Activated CD8-positive, alpha-beta memory T cell treated with anti-CD3 and anti-CD28 coated beads, Interleukin-2, amount 50 U/mL, for 48 hours (primary cell): ENCODE measurements around the gene PTGS2.
"Not testable (repeated sequence)": the region's sequence is repeated elsewhere in the genome, so short reads cannot be mapped to it uniquely, and the experiment has no call there.

Experiments used
- DNase-seq: peaks from one replicate; pipeline ENCODE4 v3.0.0-alpha.2; 2020

Gene PTGS2

DNA sequence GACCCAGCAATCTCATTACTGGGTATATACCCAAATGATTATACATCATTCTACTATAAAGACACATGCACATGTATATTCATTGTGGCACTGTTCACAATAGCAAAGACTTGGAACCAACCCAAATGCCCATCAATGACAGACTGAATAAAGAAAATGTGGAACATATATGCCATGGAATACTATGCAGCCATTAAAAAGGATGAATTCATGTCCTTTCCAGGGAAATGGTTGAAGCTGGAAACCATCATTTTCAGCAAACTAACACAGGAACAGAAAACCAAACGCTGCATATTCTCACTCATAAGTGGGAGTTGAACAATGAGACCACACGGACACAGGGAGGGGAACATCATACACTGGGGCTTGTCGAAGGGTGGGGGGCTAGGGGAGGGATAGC, 10.4 kb downstream of the PTGS2 start:
- not testable (repeated sequence) for DNase-seq

DNA sequence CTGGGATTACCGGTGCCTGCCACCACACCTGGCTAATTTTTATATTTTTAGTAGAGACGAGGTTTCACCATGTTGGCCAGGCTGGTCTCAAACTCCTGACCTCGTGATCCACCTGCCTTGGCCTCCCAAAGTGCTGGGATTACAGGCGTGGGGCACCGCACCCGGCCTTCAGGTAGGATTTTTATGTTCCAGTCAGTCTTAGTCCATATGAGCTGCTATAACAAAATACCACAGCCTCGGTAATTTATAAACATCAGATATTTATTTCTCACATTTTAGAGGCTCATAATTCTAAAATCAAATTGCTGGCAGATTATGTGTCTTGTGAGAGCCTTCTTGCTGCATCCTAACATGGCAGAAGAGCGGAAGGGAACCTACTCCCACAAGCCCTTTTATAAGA, 16.0 kb downstream of the PTGS2 start:
- DNase-seq: not testable (repeated sequence)

DNA sequence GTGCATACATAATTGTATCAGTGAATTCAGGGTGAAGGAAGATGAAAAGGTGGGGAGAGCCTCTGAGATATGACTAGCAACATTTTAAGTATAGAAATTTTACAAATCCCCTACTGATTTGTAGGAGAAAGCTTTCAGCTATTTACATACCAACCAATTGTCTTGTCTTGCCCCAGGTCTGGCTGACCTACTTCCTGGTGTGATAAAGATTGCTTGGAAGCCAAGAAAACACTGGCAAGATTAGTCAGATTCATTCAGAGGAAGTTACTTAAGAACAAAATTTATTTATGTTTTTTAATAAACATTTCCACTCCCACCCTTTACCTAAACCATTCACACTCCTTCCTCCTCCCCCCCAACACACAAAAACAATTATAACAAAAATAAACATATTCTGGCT, 17.5 kb downstream of the PTGS2 start:
- DNase-seq: no peak

DNA sequence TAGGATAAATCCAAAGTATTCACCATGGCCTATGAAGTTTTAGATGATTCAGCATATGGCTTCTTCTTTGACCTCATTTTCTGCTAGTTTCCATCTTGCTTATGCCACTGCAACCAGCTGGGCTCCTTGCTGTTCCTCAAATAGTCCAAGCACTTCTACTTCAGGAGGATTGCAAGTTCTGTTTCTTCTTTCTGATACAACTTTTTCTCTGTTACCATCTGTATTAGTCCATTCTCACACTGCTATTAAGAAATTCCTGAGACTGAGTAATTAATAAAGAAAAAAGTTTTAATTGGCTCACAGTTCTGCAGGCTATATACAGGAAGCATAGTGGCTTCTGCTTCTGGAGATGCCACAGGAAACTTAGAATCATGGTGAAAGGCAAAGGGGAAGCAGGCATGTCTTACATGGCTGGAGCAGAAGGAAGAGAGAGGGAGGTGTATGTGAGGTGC, 20.3 kb downstream of the PTGS2 start:
- no peak for DNase-seq

DNA sequence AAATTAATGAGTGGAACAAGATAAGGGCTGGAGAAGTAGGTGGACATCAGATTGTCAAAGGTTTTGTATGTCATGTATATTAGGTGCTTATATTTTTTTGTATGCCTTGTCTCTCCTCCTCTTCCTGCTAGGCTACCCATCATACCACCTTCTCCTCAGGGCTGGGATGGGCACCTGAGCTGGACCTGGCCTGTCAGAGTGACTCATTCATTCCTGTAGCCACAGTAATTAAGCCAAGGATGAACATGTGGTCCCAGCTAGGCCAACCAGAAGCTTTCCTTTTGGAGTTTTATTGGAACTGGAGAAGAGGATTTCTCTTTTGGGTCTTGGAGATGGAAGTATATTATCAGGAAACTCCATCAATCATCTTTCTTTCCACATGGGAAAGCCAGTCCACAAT, 21.2 kb downstream of the PTGS2 start:
- no peak for DNase-seq

DNA sequence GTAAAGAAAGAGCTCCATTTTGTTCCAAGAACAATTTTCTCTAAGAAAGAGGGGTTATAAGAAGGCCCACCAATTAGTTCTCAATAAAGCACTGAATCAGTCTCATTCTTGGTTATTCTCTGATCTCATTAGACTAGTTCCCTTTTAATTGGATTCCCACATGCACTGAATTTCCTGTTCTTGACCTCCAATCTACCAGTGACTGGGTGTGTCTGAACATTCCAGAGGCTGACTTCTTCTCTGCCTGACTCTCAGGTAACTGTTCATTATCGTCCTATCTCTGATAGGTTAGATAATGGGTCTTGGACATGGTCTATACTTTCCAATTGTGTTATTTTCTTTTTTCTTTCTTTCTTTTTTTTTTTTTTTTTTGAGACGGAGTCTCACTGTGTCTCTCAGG, 22.7 kb downstream of the PTGS2 start:
- DNase-seq: no peak

DNA sequence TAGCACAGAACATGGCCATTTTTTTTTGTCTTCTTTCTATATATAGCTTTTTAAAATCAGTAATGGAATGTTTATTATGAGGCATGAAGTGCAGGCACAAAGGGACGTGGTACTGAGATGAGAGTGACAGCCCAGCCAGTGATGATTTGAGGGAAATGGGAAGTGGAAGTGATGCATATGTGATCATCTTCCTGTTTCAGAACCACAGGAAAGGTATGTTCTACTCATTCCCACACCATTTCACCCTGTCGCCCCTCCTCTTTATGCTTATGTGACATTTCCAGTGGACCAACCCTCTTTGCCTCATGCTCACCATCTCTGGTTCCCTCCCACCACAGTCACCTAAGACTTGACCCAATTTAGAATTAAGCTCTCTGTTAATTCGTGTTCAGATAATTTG, 24.3 kb downstream of the PTGS2 start:
- DNase-seq: no peak

DNA sequence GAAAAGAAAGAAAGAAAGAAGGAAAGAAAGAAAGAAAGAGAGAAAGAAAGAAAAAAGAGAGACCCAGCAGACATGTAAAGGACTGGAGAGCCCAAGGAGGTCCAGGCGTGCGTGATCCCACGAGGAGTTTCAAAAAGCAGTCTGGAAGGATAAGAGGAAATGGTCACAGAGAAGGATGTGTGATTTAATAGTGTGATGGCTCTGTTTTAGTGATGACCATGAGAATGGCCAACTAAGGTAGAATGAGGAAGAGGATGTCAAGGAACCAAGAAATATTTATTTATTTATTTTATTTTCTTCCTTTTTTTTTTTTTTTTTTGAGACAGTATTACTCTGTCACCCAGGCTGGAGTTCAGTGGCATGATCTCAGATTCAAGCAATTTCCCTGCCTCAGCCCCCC, 25.5 kb downstream of the PTGS2 start:
- DNase-seq: no peak

DNA sequence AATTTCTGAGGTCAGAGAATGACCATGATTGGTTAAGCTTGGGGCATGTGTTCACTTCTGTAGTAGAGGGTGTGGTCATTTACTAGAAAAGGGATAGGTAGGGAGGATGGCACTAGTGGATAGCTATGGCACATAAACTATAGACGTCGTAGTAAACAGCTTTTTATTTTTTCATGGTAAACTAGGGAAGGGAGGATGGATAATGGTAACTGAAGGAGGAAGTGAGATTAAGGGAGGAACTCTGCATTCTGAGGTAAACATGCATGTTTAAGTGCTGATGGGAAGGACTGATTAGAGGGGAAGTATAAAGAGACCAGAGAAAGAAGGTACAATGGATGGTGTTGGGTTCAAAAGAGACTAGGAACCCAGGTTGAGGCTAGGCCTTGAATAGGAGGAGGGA, 26.9 kb downstream of the PTGS2 start:
- DNase-seq: no peak

DNA sequence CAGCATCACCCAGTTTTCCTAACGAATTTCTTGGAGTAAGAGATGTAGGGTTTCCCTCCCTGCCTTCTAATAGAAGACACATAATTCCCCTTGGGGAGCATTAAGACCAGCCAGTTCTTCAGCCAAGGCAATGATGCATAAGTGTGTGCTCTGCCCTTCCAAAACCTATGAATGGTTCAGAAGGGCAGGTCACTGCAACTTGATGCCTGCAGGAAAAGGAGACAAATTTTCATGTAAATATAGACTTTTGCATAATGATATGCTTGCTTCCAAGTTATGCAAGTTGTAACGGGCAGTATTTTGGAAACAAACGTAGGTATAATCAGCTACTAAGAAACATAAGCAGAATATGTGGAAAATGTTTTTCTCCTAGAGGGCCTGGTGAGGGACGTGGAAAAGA, 31.6 kb downstream of the PTGS2 start:
- DNase-seq: no peak

DNA sequence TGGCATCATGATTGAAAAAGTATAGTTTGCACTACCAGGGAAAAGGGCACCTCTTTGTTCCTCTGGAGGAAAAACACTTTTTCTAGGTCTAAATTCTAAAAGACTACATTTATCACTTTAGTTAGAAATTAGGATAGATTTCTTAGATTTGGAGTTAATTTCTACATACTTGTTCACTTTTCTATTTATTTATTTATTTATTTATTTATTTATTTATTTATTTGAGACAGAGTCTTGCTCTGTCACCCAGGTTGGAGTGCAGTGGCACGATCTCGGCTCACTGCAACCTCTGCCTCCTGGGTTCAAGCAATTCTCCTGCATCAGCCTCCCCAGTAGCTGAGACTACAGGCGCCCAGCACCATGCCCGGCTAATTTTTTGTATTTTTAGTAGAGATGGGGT, 32.2 kb downstream of the PTGS2 start:
- DNase-seq: not testable (repeated sequence)

DNA sequence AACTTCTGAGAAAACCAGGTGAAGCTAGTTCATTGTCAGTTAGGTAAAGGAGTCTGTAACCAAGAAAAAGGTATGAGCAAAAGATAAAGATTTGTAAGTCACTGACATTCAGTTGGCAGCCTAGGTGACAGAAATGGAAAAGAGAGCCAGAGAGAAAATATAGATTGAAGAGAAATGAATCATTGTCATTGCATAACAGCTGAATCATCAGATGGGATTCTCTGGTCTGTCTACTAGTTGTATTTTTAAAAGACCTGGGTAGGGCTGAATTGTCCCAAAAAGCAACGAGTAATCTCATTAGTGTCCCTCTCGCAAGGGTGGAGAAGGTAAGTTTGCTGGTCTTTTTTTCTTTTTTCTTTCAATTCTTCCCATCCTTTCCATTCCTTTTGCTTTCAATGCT, 36.6 kb downstream of the PTGS2 start:
- DNase-seq: no peak

DNA sequence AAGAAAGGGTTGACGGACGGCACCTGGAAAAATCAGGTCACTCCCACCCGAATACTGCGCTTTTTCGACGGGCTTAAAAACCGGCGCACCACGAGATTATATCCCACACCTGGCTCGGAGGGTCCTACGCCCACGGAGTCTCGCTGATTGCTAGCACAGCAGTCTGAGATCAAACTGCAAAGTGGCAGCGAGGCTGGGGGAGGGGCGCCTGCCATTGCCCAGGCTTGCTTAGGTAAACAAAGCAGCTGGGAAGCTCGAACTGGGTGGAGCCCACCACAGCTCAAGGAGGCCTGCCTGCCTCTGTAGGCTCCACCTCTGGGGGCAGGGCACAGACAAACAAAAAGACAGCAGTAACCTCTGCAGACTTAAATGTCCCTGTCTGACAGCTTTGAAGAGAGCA, 42.7 kb downstream of the PTGS2 start:
- DNase-seq: not testable (repeated sequence)

DNA sequence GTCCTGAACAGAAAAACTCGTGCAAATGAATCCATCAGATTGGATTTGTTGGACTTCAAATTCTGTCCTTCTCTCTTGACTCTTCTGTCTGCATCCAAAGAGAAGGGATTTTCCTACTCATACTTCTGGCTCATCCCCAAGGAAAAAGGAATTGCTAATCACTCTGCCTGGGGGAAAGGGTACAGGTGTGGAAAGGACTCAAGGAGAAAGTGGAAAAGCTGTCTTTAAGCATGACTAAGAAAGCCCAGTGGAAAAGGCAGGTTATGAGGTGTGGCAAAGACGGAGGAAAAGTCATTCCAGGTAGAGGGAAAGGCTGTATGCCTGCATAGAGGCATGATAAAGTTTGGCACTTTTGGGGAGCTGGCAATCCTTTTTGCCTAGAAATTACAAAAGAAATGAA, 43.4 kb downstream of the PTGS2 start:
- no peak for DNase-seq

DNA sequence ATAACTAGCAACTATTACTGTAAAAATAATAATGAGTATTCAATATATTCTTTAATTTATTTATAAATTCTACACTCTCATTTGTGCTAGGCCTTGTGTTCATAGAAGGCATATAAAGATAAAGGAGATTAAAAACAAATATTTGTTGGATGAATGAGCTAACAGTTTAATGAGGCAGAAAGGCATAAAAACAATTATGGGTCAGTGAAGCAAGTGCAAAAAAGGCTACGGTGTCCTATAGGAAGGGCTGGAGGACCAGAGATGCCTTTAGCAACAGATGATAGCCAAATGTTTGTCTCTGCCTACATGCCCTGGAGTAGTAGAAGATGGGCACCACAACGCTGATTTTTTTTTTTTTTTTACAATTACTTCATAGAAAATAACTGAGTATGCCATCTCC, 45.7 kb downstream of the PTGS2 start:
- DNase-seq: no peak

DNA sequence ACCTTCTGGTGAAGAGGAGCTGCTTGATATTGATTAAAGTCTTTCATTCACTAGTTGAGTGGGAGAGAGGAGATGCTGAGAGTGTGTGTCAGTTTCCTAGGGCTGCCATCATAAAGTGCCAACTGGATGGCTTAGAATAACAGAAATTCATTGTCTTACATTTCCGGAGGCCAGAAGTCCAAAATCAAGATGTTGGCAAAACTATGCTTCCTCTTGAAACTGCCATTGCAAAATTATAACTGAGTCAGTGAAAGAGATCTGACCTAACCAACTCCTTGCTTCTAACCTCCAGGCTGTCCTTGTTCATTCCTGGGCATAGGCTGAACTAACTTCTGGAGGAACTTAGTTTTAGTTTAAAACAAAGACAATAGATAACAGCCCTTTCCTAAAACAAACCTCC, 47.1 kb downstream of the PTGS2 start:
- no peak for DNase-seq

DNA sequence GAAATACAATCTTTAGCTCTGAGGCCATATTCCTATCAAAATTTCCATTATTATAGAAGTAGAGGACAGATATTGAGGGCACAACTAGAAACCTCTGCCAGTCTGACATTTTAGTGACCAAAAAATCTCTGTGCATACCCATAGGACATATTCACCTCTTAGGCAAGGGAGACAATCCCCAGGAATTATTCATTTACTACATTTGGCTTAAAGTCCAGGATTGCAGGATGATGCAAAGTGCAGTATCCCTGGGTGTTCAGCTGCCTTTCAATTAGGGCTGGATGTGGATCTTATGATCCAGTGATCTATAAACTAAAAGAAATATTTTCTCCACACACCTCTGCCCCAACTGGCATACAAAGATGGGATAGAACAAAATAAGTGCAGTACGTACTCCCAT, 50.9 kb downstream of the PTGS2 start:
- DNase-seq: no peak

DNA sequence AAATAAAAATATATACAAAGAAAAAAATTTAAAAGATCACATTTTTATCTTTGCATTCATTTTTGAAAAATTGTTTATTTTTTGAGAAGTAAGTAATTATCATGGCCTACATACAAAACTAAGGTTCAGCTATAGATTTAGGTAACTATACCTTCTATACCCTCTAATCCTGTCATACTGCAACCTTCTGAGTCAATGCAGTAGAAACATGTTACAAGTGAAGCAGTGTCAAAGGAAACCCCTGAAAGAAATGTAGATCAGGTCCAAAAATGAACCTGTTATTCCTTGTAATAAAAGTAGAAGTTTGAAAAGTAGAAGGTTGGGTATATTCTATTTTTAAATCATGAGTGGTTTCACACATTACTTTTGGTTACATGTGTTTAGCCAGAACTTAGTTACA, 51.3 kb downstream of the PTGS2 start:
- DNase-seq: no peak

DNA sequence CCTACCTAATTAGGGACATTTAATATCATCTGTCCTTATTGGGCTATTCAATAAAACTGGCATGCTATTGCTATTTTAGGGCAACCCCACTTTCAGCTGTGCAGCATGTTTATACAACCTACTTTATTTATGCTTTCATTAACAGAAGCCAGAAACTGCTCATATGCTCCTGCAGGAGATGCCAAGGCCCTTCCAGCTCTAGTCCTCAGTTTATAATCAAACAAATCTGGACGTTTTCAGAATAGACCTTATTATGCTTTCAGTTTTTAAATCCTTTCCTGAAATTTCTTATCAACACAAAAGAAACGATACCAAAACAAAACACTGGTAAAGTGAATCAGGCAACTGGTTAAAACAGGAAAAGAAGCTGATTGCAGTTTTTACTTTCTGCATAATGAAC, 53.2 kb downstream of the PTGS2 start:
- DNase-seq: no peak

DNA sequence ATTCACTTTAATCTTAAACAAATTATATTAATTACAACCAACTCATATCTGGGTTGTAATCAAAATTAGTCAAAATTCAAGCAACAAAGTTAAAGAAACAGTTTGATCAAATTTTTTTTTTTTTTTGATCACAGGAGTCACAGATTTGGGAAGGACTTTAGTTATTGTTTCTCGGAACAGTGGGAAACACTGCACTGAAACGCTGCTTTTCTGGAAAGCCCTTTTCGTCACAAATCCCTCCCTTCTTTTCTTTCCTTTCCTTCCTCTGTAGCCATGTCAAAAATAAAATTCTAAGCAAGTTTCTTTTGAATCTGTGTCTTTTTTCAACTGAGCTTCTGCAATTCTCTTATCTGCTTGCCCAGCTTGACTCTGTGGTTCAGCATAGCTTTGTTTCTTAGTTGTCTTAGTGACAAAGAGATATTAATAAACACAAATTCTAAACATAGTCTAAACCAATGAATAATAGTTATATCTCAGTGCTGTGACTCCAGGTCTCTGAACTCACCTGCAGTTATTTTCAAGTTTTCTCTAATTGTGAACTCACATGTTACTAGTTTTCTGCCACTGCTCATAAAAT, 53.8 kb downstream of the PTGS2 start:
- no peak for DNase-seq

DNA sequence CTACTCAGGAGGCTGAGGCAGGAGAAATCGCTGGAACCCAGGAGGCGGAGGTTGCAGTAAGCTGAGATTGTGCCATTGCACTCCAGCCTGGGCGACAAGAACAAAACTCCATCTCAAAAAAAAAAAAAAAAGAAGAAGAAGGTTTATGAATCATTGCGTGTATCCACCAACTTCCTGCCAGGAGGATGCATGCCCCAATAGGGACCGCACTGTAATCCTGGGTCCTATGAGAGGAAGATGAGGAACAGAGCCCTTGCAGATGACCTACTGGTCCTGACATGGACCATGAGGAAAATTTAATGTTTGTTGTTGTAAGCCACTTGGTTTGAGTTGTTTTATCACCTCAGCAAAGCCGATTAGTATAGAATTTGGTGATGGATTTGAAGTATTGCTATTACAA, 56.7 kb downstream of the PTGS2 start:
- DNase-seq: no peak
